Measurements from ENCODE around the gene NECTIN1.
"Not testable (repeated sequence)": the region's sequence is repeated elsewhere in the genome, so short reads cannot be mapped to it uniquely, and the experiment has no call there.

Gene NECTIN1

DNA sequence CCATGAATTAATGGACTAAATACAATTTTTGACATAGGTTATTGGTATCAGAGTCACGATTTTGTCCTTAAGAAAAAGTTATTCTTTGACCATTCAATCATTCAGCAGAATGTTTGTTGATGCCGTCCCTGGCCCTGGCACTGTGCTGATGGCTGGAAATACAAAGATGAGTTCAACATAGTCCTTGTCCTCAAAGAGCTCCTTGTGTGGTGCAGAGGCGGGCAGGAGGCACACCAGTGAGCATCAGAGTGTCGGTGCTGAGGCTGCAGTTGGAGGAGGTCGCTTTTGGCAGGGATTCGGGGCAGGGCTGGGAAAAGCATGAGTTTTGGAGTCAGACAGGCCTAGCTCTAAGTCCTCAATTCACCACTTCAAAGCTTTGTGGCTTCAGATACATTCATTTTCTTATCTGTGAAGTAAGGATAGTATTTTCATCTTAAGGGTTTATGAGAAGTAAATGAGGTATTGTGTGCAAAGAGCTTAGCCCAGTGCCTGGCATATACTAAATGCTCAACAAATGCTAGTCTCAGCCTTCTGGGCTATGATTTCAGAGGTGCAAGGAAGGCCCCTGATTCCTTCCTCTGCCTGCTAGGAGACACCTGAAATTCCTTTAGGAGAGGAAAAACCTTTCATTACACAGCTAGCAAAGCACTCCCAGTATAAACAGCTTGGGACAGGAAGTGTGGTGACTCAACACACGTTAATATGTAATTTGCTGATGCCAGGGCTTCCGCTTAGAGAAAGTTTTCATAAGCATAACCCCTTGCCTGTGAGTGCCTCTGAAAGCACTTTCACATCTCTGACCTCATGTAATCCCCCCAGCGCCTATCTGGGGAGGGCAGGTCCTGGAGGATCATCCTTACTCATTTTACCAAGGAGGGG, 113.8 kb downstream of the NECTIN1 start:
- DNase-seq, result no peak

DNA sequence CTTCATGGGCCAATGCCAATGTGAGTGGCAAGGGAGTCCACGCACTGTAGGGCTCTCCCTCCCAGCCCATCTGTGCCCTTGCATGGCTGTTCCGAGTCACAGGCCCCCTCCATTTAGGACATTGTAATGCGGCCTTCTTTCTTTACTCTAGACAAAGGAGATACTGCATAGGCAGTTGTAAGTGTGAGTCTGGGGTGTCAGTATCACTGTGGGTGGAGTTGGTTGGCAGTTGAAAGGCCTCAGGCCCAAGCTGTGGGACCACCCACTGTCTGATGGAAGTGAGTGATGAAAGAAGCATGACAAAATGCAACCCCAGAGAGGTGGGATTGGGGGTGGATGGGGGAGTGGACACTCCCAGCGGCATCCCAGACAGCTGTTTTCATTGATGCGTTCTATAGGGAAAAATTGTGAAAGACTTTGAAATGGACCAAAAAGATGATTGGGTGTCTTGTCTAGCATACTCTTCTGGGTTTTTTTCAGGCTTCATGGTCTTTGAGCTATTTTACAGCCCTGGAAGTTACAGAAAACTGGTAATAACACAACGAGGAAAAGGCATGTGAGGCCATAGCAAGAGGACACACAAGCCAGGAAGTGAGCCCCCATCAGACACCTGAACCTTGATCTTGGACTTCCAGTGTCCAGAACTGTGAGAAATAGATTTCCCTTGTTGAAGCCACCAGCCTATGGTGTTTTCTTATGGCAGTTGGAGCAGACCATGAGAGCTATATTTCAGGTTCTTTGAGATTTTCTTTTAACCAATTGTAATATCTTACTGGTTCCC, 114.6 kb downstream of the NECTIN1 start:
- no peak for DNase-seq

DNA sequence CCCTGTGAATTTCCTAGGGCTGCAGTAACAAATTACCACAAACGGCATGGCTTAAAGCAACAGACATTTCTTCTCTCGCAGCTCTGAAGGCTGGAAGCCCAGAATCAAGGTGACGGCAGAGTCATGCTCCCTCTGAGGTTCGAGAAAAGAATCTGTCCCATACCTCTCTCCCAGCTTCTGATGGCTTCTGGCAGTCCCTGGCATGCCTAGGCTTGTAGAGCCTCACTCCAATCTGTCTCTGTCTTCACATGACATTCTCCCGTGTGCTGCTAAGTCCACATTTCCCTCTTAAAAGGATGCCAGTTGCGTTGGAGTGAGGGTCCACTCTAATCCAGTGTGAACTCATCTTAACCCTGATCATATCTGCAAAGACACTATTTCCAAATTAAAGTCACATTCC, 116.2 kb downstream of the NECTIN1 start:
- DNase-seq, result no peak

DNA sequence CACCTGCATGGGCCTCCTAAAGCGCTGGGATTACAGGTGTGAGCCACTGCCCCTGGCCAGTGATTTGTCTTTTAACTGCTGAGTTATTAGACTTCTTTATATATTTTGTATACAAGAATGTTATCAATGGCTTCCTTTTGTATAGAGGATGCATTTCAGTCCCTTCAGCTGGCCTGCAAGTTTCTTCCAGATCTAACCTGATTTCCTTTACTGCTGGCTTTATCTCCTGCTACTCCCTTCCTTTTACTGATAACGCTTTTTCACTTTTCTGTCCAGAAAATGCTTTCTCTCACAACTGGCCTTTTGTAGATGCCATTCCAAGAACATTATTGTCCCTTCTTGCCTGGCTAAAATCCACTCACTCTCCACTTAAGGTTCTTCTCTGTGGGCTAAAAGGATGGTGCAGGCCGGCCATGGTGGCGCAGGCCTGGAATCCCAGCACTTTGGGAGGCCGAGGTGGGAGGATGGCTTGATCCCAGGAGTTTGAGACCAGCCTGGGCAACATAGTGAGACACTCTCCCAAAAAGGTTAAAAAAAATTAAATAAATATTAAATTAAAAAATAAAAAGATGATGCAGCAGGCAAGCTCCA, 118.1 kb downstream of the NECTIN1 start:
- DNase-seq, result no peak

DNA sequence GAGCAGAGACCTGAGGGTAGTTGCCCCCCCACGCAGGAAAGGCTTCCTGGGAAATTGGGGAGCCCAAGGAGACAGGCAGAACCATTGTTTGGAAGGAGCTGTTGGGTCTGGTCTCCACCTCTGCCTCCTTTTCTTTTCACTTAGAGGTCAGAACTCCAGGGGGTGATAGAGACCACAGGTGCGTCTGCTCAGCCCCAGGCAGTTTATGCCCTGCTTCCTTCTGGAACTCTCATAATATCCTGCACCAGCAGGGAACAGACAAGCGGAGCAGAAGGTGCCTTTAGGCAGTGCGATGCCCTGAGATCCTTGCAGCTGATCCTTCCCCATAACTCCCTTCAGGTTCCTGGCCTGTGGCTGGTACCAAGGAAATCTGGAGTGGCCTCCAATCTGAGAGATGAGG, 120.2 kb downstream of the NECTIN1 start:
- DNase-seq, result no peak

DNA sequence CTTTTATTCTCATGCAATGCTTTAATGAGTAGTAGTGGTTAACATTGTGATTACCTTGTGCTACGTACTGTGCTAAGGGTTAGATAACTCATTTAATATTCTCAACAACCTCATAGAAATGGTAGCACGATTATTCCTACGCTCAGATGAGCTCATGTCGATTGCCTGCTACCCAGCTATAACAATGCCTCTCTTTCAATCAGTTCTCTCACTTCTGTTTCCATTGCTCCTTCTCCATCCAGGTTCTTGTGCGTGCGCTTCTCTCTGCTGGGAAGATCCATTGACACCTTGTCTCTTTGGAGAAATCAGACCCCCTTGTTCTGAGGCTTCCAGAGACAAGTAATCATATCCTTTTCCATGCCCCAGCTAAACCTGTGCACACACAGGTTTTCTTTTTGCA, 120.8 kb downstream of the NECTIN1 start:
- no peak for DNase-seq

DNA sequence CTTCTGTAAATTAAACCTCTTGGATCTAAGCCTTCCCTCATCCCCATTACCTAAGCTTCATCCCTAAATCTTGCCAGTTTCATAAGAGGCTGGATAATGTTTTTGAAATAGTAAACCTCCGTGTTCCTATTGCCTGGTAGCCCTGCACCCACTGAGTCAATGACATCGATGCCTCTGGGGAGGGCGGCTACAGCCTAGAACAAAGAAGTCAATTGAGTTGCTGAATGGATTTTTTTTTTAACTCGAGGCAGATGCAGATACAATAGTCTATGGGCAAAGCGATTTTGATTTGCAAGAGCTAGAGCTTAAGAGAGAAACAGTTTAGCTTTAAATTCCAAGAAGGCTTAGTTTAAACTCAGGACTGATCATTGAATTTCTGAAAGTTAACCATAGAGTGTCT, 121.3 kb downstream of the NECTIN1 start:
- no peak for DNase-seq

DNA sequence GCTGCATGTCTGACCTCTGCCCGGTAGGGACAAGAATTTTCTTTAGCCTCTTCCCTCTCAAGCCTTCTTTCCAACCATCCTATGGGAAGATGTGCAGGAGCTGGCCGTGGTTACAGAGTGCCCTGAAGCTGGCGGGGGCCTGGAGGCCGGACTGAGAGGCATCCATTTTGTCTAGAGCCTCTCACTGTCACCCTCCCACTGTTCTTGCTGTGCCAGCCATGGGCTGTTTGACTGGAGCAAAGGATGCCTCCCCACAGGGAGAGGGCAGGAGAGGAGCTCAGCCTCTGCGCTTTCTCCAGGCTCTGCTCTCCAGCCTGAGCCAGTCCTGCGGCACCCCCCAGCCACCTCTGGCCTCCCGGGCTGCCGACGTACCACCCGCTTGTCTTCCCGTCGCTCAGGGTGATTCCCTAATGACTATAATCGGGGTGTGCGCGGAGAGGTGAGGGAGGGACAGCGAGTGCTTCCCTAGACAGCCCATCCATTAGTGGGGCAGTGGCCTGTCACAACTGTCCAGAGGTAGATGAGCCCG, 123.8 kb downstream of the NECTIN1 start:
- no peak for DNase-seq

DNA sequence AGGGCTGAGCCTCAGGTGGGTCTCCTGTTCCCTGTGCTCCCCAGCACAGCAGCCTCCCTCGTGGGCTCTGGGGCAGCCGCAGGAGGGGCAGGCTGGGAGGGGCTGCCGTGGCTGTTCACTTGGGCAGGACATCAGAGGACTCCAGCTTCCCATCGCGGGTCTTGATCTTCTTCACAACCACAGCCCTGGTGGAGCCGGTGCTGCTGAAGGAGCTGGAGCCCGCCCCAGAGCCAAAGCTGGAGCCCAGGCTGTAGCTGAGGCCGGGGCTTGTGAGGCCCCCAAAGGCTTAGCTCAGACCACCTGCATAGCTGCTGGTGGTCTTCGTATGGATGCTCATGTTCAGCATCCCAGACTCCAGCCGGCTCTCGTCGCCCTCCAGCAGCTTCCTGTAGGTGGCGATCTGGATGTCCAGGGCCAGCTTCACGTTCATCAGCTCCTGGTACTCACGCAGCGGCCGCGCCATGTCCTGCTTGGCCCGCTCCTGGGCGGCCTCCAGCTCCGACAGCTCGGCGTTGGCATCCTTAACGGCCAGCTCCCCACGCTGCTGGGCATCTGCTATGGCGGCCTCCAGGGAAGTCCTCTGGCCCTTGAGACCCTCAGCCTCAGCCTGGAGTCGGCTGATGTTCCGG, 126.1 kb downstream of the NECTIN1 start:
- DNase-seq, result no peak

DNA sequence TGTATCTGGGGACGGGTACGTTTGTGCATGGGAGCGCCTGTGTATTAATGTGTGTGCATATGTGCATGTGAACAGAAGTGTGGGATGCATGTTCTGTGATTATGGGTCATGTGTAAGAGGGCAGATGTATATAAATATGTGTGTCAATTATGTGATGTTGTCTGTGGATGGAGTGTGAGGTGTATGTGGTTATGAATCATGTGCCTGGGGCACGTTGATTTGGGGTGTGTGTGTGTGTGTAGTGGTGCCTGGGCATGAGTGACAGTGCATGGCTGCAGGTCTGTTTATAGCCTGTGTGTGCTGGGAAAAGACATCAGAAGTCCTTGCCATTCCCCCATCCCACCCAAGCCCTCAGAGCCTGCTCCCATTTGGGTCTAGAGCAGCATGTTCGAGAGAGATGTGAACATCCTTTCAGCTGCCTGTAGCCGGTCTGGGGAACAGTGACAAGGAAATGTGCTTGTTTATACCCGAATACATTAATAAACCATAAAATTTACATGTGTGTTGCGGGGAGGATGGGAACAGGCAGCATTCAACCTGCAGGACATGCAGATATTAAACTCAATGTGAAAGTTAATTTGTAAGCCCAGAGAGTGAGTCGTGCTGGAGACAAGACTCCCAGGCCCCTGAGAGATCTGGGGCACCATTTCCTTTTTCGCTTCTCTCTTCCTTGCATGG, 129.0 kb downstream of the NECTIN1 start:
- no peak for DNase-seq

DNA sequence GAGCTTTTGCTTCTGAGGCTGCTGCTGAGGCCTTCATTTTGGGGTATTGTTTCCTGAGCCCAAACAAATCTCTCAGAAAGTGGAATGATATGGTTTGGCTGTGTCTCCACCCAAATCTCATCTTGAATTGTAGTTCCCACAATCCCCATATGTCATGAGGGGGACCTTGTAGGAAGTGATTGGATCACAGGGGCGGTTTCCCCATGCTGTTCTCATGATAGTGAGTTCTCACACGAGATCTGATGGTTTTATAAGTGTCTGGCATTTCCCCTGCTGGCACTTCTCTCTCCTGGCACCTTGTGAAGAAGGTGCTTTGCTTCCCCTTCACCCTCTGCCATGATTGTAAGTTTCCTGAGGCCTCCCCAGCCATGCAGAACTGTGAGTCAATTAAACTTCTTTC, 133.1 kb downstream of the NECTIN1 start:
- not testable (repeated sequence) for DNase-seq

DNA sequence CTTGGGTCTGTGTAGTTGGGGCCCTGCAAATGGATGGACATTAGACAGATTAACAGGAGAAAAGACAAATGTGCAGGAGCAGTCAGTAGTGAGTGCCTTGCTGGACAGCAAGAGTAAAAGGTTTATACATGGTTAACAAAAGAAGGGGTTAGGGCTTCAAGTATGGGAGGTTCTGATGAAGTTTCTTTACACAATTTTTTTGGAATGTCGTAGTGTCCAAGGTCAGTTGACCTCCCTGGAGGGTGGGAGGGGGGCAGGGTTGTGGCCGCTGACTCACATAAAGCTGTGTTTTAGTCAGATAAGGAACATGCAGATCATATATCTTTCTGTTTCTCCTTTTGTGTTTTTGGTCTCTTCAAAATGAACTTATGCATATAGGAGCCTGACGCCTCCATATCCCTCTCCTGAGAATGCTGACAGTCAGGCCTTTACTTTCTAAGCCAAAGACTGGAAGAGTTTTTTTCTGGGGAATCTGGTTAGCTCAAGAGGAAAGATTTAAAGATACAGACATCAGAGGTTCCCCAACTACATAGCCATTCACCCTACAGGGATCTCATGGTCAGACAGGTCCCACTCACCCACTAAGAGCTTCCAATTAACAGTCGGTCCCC, 134.3 kb downstream of the NECTIN1 start:
- no peak for DNase-seq

DNA sequence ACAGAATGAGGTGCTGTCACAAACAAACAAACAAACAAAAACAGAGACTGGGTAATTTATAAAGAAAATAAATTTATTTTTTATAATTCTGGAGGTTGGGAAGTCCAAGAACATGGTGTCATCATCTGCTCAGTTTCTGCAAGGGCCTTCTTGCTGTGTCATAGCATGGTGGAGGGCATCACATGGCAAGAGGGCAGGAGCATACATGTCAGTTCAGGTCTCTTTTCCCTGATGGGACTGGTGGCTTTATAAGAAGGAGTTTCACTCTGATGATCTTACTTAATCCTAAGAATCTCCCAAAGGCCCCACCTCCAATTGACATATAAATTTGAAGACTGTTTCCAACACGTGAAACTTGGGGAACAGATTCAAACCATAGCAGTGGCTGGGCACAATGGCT, 135.7 kb downstream of the NECTIN1 start:
- no peak for DNase-seq

DNA sequence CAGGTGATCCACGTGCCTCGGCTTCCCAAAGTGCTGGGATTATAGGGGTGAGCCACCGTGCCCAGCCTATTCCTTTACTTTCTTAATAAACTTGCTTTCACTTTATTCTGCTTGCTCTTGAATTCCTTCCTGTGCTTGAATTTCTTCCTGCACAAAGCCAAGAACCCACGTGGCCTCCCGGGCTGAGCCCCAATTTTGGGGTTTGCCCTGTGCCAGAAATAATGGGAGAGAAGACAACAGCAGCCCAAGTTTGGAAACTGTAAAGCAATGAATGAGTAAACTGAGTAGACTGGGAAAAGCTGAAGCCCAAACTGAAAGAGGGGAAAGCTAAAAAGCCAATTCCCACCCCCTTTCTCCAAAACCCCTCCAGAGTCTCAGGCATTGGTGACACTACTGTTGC, 136.4 kb downstream of the NECTIN1 start:
- DNase-seq, result no peak

DNA sequence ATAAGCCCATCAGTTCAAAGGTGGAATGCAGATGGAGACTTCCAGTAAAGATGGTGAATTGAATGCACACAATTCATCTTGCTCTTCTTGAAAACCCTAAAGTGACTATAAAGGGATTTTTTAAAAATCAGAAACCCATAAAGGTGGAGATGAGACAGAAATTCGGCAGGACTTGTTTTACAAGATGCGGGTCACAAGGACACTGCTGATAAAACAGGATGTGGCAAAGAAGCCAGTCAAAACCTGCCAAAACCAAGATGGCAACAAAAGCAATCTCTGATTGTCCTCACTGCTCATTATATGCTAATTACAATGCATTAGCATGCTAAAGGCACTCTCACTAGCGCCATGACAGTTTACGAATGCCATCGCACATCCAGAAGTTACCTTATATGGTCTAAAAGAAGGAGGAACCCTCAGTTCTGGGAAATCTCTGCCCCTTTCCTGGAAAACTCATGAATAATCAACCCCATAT, 137.1 kb downstream of the NECTIN1 start:
- DNase-seq, result no peak

DNA sequence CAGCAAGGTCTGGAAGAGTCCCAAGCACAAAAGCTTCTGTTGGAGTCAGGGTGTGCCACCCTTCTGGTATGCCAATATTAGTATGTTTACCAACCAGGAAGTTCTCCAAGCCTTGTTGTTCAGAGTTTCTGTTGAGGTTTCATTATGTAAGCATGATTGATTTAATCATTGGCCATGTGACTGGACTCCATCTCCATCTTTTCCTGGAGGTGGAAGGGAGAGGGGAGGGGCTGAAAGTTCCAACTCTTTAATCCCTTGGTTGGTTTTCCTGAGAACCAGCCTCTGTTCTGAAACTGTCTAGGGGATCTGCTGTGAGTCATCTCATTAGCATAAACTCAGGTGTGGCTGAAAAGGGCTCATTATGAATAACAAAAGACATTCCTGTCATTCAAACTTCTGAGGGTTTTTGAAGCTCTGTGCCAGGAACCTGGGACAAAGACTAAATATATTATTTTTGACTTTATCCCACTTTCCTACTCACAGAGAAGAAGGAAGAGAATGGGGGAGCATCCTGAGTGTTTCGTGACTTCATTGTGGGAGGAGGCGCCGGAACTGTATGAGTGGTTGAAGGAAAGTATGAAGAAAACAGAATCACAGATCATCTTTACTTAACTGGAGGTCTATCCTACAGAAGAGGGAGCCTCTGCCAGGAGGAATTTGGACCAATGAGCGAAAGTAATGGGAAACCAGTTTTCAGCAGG, 138.2 kb downstream of the NECTIN1 start:
- DNase-seq, result no peak

DNA sequence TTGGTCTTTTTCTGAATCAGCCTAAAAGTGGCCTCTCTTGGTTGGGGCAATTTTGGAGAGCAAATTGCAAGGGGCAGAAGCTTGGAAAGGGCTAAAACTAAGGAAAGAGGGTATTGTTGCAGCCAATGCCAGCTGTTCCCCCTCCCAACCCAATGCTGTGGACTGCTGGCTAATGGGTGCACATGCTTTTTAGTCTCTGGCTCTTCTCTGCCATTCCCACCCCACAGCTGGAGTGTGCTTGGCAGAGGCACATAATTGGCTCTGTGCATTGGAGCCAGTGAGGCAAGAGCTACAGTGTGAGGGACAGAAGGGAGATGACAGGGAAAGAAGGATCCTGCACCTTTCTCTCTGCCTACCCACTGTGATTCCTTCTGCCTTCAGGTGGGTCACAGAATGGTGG, 140.0 kb downstream of the NECTIN1 start:
- no peak for DNase-seq
